IPS-18a (cell line): Measurements from ENCODE around the gene IL36RN.

ENCODE experiments used
- H3K27ac ChIP-seq: one replicate; pipeline ENCODE4 v1.5.1; 2013; ENCODE audit warnings: low read length
- H3K27me3 ChIP-seq: one replicate; pipeline ENCODE4 v1.6.1; 2013; ENCODE audit warnings: mild to moderate bottlenecking, low read length; ENCODE audit not compliant: control insufficient read depth, insufficient read depth
- H3K36me3 ChIP-seq: one replicate; pipeline ENCODE4 v1.6.1; 2013; ENCODE audit warnings: low read depth, low read length; ENCODE audit not compliant: control insufficient read depth
- H3K4me1 ChIP-seq: one replicate; pipeline ENCODE4 v1.6.1; 2013; ENCODE audit warnings: low read depth, low read length; ENCODE audit not compliant: control insufficient read depth
- H3K4me3 ChIP-seq: one replicate; pipeline ENCODE4 v1.5.1; 2013; ENCODE audit warnings: low read length
- H3K9ac ChIP-seq: one replicate; pipeline ENCODE4 v1.6.1; 2013; ENCODE audit warnings: mild to moderate bottlenecking, low read length, moderate library complexity
- H3K9me3 ChIP-seq: one replicate; pipeline ENCODE4 v1.6.1; 2013; ENCODE audit warnings: low read depth, low read length; ENCODE audit not compliant: control insufficient read depth

The IL36RN gene

DNA sequence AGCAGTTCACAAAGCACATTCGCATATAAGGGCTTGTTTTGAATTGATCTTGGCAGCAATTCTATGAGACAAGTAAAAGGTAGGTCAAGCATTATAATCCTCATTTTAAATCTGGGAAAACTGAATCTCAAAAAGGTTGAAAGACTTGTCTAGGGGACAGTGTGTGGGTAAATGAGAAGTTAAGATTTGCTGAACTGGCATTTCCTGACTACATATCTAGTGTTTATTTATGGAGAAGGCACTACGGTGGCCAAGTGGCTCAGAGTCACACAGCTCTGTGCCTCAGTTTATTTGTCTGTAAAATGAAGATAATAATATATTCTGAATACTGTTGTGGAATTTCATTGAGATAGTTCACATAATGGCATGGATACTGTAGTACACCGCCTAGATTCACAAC, 52.1 kb downstream of the IL36RN start:
- Histone ChIP-seq H3K27ac (no peak overlapping the region), H3K4me3 (no peak overlapping the region), H3K9me3 (no peaks in the 10 kb centered on the region), H3K4me1 (peaks cover 5% of the 10 kb centered on the region), H3K27me3 (no peaks in the 10 kb centered on the region), H3K36me3 (no peaks in the 10 kb centered on the region), H3K9ac (no peak overlapping the region)

DNA sequence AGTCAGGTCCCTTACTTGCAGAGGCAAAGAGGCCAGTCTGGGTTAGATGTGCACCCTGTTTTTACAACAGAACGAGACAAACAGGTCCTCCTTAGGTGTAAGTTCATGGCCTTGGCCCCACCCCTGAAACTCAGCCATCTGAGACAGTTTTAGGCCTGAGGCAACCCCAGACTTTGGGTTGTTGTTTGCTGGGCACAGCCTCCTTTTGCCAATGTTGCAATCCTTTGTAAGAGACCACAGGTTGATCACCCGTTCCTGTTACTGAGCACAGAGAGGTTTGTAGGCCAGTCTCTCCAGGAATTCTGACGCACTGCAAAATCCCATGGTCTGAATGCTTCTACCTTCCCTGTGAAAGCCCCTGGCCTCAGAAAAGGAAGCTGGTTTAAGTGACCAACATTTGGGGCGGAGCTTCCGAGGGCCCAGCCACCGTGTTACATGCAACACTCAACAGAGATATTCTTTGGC, 52.9 kb downstream of the IL36RN start:
- peaks cover 5% of the 10 kb centered on the region for H3K4me1 ChIP-seq
- no peaks in the 10 kb centered on the region for H3K27me3 ChIP-seq
- H3K9me3 ChIP-seq, result no peaks in the 10 kb centered on the region
- H3K36me3 ChIP-seq, result no peaks in the 10 kb centered on the region
- no peak overlapping the region for H3K4me3 ChIP-seq
- no peak overlapping the region for H3K9ac ChIP-seq
- H3K27ac ChIP-seq, result no peak overlapping the region

DNA sequence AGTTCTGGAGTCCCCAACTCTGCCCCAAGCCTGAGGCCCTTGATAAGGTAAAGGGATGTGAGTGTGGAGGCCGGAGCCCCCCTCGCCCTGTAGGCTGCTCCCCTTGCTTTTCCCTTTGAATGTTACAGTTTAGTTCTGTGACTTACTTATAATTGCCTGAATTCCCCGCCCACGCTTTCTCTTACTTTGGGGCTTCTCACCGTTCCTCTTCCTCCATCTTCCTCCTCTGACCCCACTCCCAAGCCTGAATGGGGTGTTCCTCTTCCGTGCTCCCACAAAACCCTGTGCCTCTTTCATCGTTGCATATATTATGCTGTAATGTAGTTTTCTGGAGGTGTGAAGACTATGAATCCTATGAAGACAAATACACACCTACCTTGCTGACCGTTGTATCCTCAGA, 53.4 kb downstream of the IL36RN start:
- Histone ChIP-seq H3K27me3 (no peaks in the 10 kb centered on the region), H3K9me3 (no peaks in the 10 kb centered on the region), H3K4me1 (peaks cover 5% of the 10 kb centered on the region), H3K4me3 (no peak overlapping the region), H3K9ac (no peak overlapping the region), H3K36me3 (no peaks in the 10 kb centered on the region), H3K27ac (no peak overlapping the region)

- H3K9ac ChIP-seq, result no peak overlapping the region
- H3K4me3 ChIP-seq, result no peak overlapping the region
- no peaks in the 10 kb centered on the region for H3K36me3 ChIP-seq
- no peaks in the 10 kb centered on the region for H3K27me3 ChIP-seq
- H3K9me3 ChIP-seq, result no peaks in the 10 kb centered on the region
- H3K4me1 ChIP-seq, result peaks cover 5% of the 10 kb centered on the region
- no peak overlapping the region for H3K27ac ChIP-seq
These were observed 53.9 kb downstream of the IL36RN start for GRCh38 chr2:113112871-113113270.

DNA sequence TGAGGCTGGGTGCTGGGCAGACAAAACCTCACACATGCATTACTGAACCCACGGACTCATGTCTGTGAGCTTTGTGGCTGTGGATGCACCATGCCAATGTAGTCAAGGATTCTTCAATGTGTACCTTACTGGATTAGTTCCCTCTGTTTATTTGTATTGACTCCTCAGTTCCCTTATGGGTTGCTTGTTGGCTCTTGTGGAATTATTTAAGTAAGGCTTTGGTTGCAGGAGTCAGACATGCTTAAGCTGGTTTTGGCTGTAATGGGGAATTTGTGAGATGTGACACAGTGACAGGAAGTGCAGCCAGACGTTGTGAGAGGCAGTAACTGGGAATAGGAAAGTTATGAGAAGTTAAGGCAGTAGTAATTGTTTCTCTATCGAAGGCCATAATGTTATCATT, 54.8 kb downstream of the IL36RN start:
- H3K4me3 ChIP-seq, result no peak overlapping the region
- H3K9ac ChIP-seq, result no peak overlapping the region
- peaks cover 5% of the 10 kb centered on the region for H3K4me1 ChIP-seq
- no peak overlapping the region for H3K27ac ChIP-seq
- H3K36me3 ChIP-seq, result no peaks in the 10 kb centered on the region
- H3K9me3 ChIP-seq, result no peaks in the 10 kb centered on the region
- H3K27me3 ChIP-seq, result no peaks in the 10 kb centered on the region
